IPS-18a (cell line): ENCODE measurements around the gene PTPN1.

Experiments used
- H3K27ac ChIP-seq: one replicate; pipeline ENCODE4 v1.5.1; 2013; ENCODE audit warnings: low read length
- H3K27me3 ChIP-seq: one replicate; pipeline ENCODE4 v1.6.1; 2013; ENCODE audit warnings: mild to moderate bottlenecking, low read length; ENCODE audit not compliant: control insufficient read depth, insufficient read depth
- H3K36me3 ChIP-seq: one replicate; pipeline ENCODE4 v1.6.1; 2013; ENCODE audit warnings: low read depth, low read length; ENCODE audit not compliant: control insufficient read depth
- H3K4me1 ChIP-seq: one replicate; pipeline ENCODE4 v1.6.1; 2013; ENCODE audit warnings: low read depth, low read length; ENCODE audit not compliant: control insufficient read depth
- H3K4me3 ChIP-seq: one replicate; pipeline ENCODE4 v1.5.1; 2013; ENCODE audit warnings: low read length
- H3K9ac ChIP-seq: one replicate; pipeline ENCODE4 v1.6.1; 2013; ENCODE audit warnings: mild to moderate bottlenecking, low read length, moderate library complexity
- H3K9me3 ChIP-seq: one replicate; pipeline ENCODE4 v1.6.1; 2013; ENCODE audit warnings: low read depth, low read length; ENCODE audit not compliant: control insufficient read depth

The PTPN1 gene

DNA sequence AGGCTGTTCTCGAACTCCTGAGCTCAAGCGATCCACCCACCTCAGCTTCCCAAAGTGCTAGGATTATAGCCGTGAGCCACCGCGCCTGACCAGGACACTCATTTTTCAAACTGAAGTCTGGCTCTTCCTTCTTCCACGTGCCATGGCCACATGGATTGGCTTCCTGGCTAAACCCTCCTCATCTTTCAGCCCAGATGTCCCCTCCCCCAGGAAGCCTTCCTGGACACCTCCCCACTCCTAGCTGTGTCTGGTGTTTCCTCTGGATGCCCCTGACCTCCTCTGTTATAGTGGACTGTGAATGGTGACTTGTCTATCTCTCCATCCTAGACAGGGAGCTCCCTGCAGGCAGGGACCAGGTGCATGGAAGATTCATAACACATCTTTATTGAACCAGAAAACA lies 124.0 kb downstream of the PTPN1 start:
- no peak overlapping the region for H3K27ac ChIP-seq

More for the DNA sequence above, 124.0 kb downstream of the PTPN1 start:
- Histone ChIP-seq H3K9ac (no peak overlapping the region), H3K4me3 (no peak overlapping the region), H3K9me3 (no peaks in the 10 kb centered on the region), H3K27me3 (no peaks in the 10 kb centered on the region), H3K36me3 (no peaks in the 10 kb centered on the region), H3K4me1 (peaks cover 20% of the 10 kb centered on the region)
